ENCODE measurements around the gene RICTOR.

RICTOR gene, protein sequence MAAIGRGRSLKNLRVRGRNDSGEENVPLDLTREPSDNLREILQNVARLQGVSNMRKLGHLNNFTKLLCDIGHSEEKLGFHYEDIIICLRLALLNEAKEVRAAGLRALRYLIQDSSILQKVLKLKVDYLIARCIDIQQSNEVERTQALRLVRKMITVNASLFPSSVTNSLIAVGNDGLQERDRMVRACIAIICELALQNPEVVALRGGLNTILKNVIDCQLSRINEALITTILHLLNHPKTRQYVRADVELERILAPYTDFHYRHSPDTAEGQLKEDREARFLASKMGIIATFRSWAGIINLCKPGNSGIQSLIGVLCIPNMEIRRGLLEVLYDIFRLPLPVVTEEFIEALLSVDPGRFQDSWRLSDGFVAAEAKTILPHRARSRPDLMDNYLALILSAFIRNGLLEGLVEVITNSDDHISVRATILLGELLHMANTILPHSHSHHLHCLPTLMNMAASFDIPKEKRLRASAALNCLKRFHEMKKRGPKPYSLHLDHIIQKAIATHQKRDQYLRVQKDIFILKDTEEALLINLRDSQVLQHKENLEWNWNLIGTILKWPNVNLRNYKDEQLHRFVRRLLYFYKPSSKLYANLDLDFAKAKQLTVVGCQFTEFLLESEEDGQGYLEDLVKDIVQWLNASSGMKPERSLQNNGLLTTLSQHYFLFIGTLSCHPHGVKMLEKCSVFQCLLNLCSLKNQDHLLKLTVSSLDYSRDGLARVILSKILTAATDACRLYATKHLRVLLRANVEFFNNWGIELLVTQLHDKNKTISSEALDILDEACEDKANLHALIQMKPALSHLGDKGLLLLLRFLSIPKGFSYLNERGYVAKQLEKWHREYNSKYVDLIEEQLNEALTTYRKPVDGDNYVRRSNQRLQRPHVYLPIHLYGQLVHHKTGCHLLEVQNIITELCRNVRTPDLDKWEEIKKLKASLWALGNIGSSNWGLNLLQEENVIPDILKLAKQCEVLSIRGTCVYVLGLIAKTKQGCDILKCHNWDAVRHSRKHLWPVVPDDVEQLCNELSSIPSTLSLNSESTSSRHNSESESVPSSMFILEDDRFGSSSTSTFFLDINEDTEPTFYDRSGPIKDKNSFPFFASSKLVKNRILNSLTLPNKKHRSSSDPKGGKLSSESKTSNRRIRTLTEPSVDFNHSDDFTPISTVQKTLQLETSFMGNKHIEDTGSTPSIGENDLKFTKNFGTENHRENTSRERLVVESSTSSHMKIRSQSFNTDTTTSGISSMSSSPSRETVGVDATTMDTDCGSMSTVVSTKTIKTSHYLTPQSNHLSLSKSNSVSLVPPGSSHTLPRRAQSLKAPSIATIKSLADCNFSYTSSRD (N-terminal part only)

DNA sequence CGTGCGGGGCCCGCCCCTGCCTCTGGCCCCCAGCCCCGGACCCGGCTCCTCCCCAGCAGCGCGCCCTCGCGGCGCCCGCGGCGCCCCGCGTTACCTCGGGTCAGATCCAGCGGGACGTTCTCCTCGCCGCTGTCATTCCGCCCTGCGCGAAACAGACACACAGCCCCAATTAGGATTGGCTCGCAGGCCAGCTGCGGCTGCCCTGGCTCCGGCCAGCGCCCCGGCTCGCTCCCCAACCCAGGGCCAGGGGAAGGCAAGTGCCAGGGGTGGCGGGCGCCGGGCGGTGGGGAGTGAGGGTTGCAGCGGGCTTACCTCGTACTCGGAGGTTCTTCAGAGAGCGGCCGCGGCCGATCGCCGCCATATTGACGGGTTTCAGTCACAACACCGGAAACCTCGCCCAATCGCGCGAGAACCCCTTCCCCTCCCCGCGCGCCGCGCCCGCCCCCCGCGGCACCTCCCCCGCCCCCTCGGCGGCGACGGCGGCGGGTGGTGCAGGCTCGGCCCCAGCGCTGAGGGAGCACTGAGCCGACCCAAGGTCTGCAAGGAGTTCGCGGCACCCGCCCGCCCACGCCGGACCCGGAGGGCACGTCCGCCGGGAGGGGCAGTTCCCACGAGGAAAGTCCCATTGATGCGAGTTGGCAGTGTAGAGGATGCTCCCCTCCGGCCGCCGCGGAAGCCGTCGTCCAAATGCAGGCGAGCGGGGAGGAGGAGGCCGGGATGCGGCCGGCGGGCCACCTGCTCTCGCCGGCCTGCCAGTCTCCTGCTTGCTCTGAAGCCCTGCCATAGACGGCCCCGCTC lies at the start of gene RICTOR:
RICTOR (minus strand) TSS at position 383 of the 798 bp plus-strand sequence; CDS start at position 361, 22 bp downstream.
- intact Hi-C loops (cut with micrococcal nuclease) = no loop called here

DNA sequence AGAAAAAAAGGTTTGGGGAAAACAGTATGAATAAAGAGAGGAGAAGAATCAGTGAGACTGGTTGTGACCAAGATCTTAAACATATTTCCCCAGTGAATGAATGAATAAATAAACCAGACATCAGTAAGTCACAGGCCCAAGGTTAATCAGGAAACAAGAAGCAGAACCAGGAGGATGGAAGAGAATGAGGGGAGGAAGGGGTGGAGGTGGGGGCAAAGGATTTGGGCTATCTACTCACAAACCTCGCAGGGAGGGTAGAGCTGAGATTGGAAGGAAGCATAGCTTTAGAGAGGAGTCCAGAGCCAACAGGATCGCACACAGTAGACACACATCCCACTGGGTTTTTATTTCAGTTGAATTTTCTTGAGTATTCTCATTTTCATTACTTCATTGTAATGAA lies 47.7 kb upstream of the RICTOR start:
- Mint-ChIP-seq H3K36me3 (ENCODE audit: low read depth) (peaks cover 73% of the 10 kb centered on the region), H3K4me3 (no peak overlapping the region), H3K4me1 (ENCODE audit: low read depth) (no peaks in the 10 kb centered on the region), H3K9me3 (no peaks in the 10 kb centered on the region), H3K27ac (no peak overlapping the region), H3K27me3 (no peaks in the 10 kb centered on the region)
- intact Hi-C loops (cut with micrococcal nuclease) = loop anchor here (5.0 kb wide), 1 partner anchor 170 kb away; no protein-coding TSS in a partner anchor

More for the DNA sequence above, at the start of gene RICTOR:
- H3K36me3 Mint-ChIP-seq (ENCODE audit: low read depth) = peaks cover 18% of the 10 kb centered on the region
- no peaks in the 10 kb centered on the region for H3K27me3 Mint-ChIP-seq
- no peaks in the 10 kb centered on the region for H3K9me3 Mint-ChIP-seq
- H3K4me1 Mint-ChIP-seq (ENCODE audit: low read depth) = peaks cover 21% of the 10 kb centered on the region
- H3K4me3 Mint-ChIP-seq = peak within 1 kb of the TSS; percentile 89
- H3K27ac Mint-ChIP-seq = peak within 1 kb of the TSS; percentile 93

DNA sequence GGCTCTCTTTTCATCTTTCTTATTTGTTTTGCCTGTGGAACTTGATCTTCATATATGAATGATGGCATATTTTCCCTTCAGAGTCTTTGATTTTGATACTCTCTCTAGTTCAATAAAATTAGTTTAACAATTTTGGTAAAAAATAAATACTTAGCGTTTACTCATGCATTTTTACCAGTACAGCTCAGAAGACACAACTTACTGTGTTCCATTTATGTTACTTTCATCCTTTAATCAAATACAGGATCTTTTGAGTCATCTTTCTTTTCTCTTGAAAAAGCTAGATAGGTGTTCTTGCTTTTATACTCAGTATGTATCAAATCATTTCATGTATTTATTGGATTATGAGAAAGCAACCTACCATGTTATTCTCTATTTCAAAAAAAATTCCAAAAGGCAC lies 47.1 kb upstream of the RICTOR start:
- intact Hi-C loops (cut with micrococcal nuclease) = loop anchor here (5.0 kb wide), 1 partner anchor 169 kb away; no protein-coding TSS in a partner anchor
- H3K36me3 Mint-ChIP-seq (ENCODE audit: low read depth) = peaks cover 77% of the 10 kb centered on the region
- no peaks in the 10 kb centered on the region for H3K9me3 Mint-ChIP-seq

DNA sequence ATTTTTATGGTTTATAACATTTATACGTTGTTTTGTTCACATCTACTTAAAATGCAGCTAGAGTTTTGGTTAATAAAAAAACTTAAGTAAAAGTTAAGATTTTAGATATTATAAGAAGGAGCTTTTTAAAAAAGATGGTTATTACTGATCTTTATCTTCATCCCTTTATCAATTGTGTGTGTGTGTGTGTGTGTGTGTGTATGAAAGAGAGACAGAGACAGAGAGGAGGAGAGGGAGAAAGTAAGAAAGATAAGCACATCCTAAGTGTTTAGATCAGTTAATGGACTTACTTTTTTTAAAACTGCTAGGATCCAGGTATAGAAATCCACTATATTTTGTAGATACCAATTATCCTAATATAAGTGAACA lies 45.8 kb upstream of the RICTOR start:
- intact Hi-C loops (cut with micrococcal nuclease) = loop anchor here (5.0 kb wide), 1 partner anchor 168 kb away; no protein-coding TSS in a partner anchor
- Mint-ChIP-seq H3K36me3 (ENCODE audit: low read depth) (peaks cover 77% of the 10 kb centered on the region), H3K27ac (no peak overlapping the region), H3K9me3 (no peaks in the 10 kb centered on the region), H3K4me1 (ENCODE audit: low read depth) (no peaks in the 10 kb centered on the region), H3K4me3 (no peak overlapping the region), H3K27me3 (no peaks in the 10 kb centered on the region)

More for the DNA sequence above, 47.1 kb upstream of the RICTOR start:
- no peaks in the 10 kb centered on the region for H3K4me1 Mint-ChIP-seq (ENCODE audit: low read depth)
- no peak overlapping the region for H3K4me3 Mint-ChIP-seq
- H3K27ac Mint-ChIP-seq = no peak overlapping the region
- H3K27me3 Mint-ChIP-seq = no peaks in the 10 kb centered on the region

DNA sequence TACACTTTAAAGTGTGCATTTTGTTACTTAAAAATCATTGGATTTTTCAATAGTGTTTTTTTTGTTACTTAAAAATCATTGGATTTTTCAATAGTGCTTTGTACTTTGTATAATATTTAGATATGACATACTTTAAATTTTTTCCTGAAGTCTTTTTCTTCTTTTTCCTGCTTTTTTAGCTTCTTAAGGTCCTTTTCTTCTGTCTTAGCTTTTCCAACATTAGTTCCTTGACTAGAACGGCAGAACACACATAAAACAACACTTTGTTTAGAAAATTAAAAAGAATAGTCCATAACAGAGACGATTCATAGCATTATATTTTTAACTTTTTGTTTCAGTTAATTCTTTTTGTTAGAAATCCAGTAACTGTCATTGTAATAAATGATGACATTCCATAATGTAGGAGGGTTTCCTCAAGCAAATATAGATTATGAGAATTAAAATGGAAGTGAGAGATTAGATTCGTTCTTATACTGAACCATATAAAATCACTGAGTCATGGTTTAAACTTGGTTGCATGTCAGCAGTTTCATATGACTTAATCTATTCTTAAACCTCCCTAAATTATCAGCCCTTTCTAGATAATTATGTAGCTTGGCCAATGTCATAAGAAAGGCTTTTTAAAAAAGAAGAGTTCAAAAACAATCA lies 45.3 kb upstream of the RICTOR start:
- Mint-ChIP-seq H3K36me3 (ENCODE audit: low read depth) (peaks cover 78% of the 10 kb centered on the region), H3K27me3 (no peaks in the 10 kb centered on the region), H3K9me3 (no peaks in the 10 kb centered on the region), H3K4me3 (no peak overlapping the region), H3K4me1 (ENCODE audit: low read depth) (no peaks in the 10 kb centered on the region), H3K27ac (no peak overlapping the region)
- intact Hi-C loops (cut with micrococcal nuclease) = loop anchor here (5.0 kb wide), 1 partner anchor 167 kb away; no protein-coding TSS in a partner anchor

DNA sequence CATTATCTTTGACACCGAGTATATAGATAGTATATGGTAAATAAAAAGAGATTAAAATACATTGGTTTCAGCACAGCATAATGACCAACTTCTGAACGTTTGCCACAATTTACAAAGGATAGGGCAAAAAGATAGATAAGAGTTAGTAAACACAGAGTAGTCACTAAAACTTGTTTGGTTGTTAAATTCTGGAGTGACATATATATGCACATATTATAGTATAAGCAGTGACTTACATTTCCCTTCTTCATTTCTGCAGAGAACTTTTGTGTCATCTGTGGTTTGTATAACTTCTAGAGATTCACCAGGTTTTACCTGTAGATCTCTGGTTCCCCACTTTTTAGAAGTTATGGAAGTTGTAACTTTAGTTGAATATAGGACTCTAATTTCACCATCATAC lies 44.4 kb upstream of the RICTOR start:
- H3K9me3 Mint-ChIP-seq = no peaks in the 10 kb centered on the region
- peaks cover 79% of the 10 kb centered on the region for H3K36me3 Mint-ChIP-seq (ENCODE audit: low read depth)
- intact Hi-C loops (cut with micrococcal nuclease) = no loop called here
- H3K27ac Mint-ChIP-seq = no peak overlapping the region
- no peaks in the 10 kb centered on the region for H3K4me1 Mint-ChIP-seq (ENCODE audit: low read depth)
- no peaks in the 10 kb centered on the region for H3K27me3 Mint-ChIP-seq
- no peak overlapping the region for H3K4me3 Mint-ChIP-seq

DNA sequence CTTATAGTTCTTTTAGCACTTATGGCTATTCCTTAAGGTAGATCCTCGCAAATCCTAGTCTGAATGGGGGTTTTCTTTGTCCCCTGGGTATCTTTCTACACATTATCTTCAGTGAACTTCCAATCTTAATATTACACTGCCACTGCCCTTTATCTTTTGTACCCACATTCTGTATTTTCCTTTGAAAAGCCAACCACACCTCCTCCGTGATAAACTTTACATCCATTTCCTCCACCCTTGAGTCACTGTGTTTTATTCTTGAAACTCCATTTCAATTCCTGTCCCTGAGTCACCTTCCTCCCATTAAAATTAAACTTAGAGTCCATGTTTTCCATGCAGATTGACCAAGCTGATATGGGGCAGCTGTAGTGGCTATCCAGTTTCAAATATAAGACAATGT lies 43.2 kb upstream of the RICTOR start:
- H3K4me3 Mint-ChIP-seq = no peak overlapping the region
- no peak overlapping the region for H3K27ac Mint-ChIP-seq
- no peaks in the 10 kb centered on the region for H3K4me1 Mint-ChIP-seq (ENCODE audit: low read depth)
- H3K27me3 Mint-ChIP-seq = no peaks in the 10 kb centered on the region
- H3K9me3 Mint-ChIP-seq = no peaks in the 10 kb centered on the region
- intact Hi-C loops (cut with micrococcal nuclease) = no loop called here
- H3K36me3 Mint-ChIP-seq (ENCODE audit: low read depth) = peaks cover 85% of the 10 kb centered on the region

DNA sequence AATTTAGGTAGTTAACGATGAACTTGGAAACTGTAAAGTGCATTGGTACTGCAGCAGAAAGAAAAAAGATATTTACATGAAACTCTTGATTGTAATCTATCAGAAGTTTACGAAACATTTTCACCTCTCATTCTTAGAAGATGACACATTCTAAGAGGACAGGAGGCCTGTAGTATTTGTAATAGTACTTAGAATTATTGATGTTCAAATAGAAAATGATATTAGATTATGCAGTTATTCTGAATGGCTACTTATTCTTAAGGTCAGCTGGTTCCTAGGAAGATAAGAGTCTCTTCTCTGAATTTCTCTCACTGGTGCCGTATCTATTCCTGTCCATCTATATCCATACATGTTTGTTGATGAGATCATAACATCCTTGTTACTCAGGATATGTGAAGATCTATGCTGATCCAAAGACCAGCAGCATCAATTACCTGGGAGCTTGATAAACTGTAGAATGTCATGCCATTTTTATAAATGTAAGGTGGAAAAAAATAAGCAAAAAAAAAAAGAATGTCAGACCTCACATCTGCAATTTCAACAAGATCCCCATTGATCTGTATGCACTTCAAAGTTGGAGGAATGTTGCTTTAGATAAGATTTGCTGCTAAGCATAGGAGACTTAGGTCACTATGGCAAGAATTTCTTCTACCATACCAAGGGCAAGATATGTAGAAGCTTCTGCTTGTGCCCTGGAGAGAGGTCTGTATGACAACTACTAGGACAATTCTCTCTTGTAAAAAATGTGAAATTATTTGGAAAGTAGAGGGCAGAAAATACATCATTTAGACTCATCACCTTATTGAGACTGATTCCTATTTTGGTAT lies 42.4 kb upstream of the RICTOR start:
- intact Hi-C loops (cut with micrococcal nuclease) = no loop called here
- Mint-ChIP-seq H3K4me3 (no peak overlapping the region), H3K4me1 (ENCODE audit: low read depth) (no peaks in the 10 kb centered on the region), H3K9me3 (no peaks in the 10 kb centered on the region), H3K27me3 (no peaks in the 10 kb centered on the region), H3K27ac (no peak overlapping the region), H3K36me3 (ENCODE audit: low read depth) (peaks cover 78% of the 10 kb centered on the region)

DNA sequence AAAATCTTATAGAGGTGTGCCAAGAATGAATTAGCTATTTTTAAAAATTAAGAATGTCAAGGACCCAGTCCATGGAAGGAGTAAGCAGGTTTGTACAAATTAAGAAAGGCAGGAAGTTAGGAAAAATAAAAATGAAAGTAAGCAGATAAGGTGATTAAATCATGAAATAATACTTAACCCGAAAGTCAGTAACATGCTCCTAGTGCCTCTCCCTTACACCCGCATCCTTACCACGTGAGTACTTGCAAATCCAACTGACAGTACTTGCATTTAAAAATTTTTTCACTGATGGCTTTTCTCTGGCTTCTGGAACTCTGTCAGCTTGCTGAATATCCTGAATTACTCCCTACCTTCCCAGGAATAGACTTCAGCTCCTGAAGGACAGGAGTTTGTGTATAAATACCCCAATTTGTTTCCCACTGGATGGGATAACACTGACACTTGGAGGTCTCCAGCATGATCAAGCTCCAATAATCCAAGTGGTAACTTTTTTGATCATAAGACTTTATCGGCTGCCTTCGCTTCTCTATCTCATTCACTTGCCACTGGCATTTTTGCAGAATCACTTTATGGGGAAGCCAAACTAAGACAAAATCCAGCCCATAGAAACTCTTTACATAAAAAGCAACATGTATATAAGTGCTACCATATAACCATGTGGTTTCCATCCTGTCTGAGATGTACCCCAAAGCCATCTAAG lies 41.6 kb upstream of the RICTOR start:
- Mint-ChIP-seq H3K27ac (no peak overlapping the region), H3K4me1 (ENCODE audit: low read depth) (no peaks in the 10 kb centered on the region), H3K9me3 (no peaks in the 10 kb centered on the region), H3K4me3 (no peak overlapping the region), H3K36me3 (ENCODE audit: low read depth) (peaks cover 77% of the 10 kb centered on the region), H3K27me3 (no peaks in the 10 kb centered on the region)
- intact Hi-C loops (cut with micrococcal nuclease) = no loop called here

DNA sequence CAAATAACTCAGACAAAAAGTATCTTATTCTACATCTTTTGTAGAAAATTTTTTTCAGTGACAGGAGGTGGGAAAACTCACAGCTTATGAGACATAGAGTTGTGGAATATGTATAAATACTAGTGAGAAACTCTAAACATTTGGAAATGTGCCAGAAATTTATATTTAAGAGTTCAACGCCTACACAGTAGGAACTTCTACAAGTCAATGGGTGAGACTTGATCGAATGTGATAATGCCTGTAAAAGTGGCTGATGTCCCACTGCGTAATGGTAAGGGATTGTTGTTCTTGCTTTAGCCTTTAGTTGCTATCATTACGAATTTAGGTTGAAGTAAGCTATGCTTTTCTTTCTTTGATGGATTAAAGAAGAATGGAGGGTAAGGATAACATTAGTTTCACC lies 40.0 kb upstream of the RICTOR start:
- Mint-ChIP-seq H3K9me3 (no peaks in the 10 kb centered on the region), H3K36me3 (ENCODE audit: low read depth) (peaks cover 78% of the 10 kb centered on the region), H3K27me3 (no peaks in the 10 kb centered on the region), H3K4me1 (ENCODE audit: low read depth) (no peaks in the 10 kb centered on the region), H3K4me3 (no peak overlapping the region), H3K27ac (no peak overlapping the region)
- intact Hi-C loops (cut with micrococcal nuclease) = no loop called here

DNA sequence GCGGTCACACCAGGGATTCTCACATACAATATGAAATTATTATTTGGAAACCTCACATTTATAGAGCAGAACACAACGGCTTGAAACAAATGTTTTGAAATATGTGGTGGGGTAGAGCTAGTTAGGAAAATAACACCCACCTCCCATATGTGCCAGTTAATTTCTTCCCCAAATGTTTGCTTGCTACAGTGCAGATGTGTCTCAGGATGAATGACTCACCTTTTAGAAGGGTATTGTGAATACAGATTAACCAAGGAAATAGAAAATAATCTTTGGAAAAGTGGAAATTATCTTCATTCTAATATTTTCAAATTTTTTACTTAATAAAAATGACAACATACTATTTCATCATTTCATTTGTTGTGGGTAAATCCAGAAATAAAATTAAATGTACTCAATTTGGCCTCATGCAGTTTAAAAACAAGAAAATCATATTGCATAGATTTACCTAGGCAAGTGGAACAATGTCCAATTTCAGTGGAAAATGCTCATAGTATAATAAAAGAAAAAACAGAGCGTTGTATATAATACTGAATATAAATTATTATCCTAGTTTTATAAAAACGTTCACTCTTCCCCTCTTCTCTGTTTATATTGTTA lies 39.3 kb upstream of the RICTOR start:
- intact Hi-C loops (cut with micrococcal nuclease) = no loop called here
- H3K27me3 Mint-ChIP-seq = no peaks in the 10 kb centered on the region
- H3K4me1 Mint-ChIP-seq (ENCODE audit: low read depth) = no peaks in the 10 kb centered on the region
- peaks cover 76% of the 10 kb centered on the region for H3K36me3 Mint-ChIP-seq (ENCODE audit: low read depth)
- no peak overlapping the region for H3K27ac Mint-ChIP-seq
- no peaks in the 10 kb centered on the region for H3K9me3 Mint-ChIP-seq
- H3K4me3 Mint-ChIP-seq = no peak overlapping the region
